Motor neuron (in vitro differentiated cells): Measurements from ENCODE around the gene NEURL1. TPM values are rescaled to one million over a fixed set of nuclear protein-coding genes. Genes with fewer than 3 reads are reported as not detected.

Source experiments
- ATAC-seq, 8 experiments: fragments of 200-7000 bp; cut with Tn5 transposase; replicated peaks in 6 of 8; 2 replicates each; pipeline ENCODE4 v1.8.0; 2021; ENCODE audit warnings: mild to moderate bottlenecking in 8 of 8, moderate library complexity in 8 of 8
- H3K27ac ChIP-seq, 2 donors: fragments of 250-450 bp; sonication (Bioruptor Pico); 2 replicates each; pipeline ENCODE4 v1.9.0; 2021; ENCODE audit warnings: antibody characterized with exemption in 2 of 2, mild to moderate bottlenecking in 2 of 2, moderate library complexity in 1 of 2
- H3K4me1 ChIP-seq, 2 donors: fragments of 250-450 bp; sonication (Bioruptor Pico); replicated peaks in 1 of 2; 2 replicates each; pipeline ENCODE4 v1.6.1; 2021; ENCODE audit warnings: antibody characterized with exemption in 2 of 2, mild to moderate bottlenecking in 2 of 2, moderate library complexity in 1 of 2
- H3K4me3 ChIP-seq, 5 donors: fragments of 250-450 bp; sonication (Bioruptor Pico); 2 replicates each; pipeline ENCODE4 v1.9.0; 2021; ENCODE audit warnings: antibody characterized with exemption in 5 of 5, mild to moderate bottlenecking in 5 of 5, moderate library complexity in 4 of 5
- WGBS, 10 experiments: fragments of 450-650 bp; shearing (Covaris generic); methylation state at CpG; one replicate each; pipeline ENCODE4 v1.0.0; 2022; 5-methylcytosine and 5-hydroxymethylcytosine counted together
- in situ Hi-C, 9 experiments: fragments of 400-800 bp; cut with MboI; loops; one replicate each; pipeline ENCODE4 v1.15.0; 2021; ENCODE audit warnings: low sequenced_read_pairs in 9 of 9, low pct_unique_long_range_greater_than_20kb in 2 of 9; ENCODE audit not compliant: unreplicated experiment in 9 of 9
- total RNA-seq, 8 experiments: library from RNA; unstranded; fragments of 300-600 nt; gene quantifications; 2 replicates each; pipeline versions ENCODE4 v1.2.3 to v1.2.4, GENCODE V29; 2022

Gene NEURL1
- total RNA-seq, 8 experiments from 2014 or later: 1.6 to 11.7 (median 6.0) TPM

DNA sequence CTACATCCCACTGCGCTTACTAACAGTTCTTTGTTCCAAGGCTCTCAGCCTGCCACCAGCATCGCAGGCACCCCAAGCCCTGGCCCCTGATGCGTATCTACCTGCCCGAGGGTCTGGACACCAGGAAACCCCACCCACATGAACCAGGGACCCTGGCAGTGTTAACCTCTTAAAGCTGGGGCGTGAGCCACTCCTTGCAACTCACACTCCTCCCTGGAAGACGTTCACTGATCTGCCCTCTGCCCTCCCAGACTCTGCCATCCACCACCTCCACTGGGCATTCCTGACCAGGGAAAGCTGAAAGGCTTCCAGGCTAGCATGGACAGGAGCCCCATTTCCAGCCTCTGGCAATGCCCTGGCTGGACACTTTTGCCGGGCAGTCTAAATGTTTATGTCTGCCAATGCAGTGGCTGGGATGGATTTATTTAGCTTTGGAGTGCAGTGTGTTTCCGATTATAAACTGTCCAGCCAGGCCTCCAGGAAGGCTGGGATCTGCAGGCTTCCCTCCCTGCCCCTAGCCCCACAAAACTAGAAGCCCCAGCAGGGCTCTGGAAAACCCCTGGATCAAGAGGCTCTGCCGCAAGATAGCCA, 117.5 kb downstream of the NEURL1 start:
- H3K27ac ChIP-seq: no peak overlapping the region
- ATAC-seq: no peak
- no peaks in the 10 kb centered on the region for H3K4me1 ChIP-seq
- 17 to 100% (median 86%) methylated on average over 1 to 6 of the region's 9 CpGs; no CpG with 5 or more reads in 4 of the 10 experiments for WGBS, 10 experiments
- in situ Hi-C loops: no loop called here
- H3K4me3 ChIP-seq: no peak overlapping the region

DNA sequence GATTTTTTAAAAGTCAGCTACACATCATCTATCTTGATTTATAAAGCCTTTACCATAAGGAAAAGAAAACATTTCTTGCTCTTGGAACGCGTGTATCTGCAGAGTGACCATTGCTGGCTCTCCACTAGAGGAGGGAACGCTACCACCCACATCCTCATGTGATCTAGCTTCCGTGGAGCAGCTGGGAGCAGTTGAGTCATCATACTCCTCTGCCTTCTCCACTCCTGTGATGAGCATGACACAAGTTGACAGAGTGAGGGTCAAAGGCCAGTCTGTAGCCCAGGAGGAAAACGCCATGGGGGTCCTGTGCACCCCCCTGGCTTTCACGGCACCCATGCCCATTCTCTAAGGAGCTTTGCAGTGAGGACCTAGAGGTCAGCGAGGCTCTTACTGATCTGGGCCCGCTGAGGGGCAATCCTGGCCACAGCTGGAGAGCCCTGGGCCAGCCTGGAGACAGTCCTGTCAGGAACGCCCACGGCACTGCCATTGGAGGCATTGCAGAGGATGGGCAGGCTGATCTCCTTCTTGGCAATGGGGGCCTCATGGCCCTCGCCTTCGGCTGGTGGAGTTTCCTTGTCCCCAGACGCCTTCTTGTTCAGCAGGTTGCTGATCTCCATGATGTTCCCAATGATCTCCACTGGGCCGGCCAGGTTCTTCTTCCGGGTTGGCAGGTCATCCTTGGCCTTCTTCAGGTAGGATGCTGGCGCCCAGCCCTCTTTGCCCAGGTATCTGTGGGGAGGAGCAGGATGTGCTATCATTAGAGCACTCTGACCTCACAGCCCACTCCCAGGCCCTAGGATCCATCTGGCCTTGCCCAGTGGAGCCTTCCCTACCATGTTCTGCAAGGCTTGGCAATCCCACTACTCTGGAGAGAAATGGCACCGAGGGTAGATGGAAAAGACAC, 119.2 kb downstream of the NEURL1 start:
- WGBS, 10 experiments: 40 to 100% (median 75%) methylated on average over 1 to 11 of the region's 17 CpGs; no CpG with 5 or more reads in 3 of the 10 experiments
- no peaks in the 10 kb centered on the region for H3K4me1 ChIP-seq
- H3K4me3 ChIP-seq: no peak overlapping the region
- peak in 7 of 8 experiments; percentile 83 to 95 (median 85) for ATAC-seq
- peak overlapping the region in 1 of 2 donors; percentile 46 for H3K27ac ChIP-seq
- in situ Hi-C loops: no loop called here

- in situ Hi-C loops: no loop called here
- H3K27ac ChIP-seq: no peak overlapping the region
- WGBS, 10 experiments: 43 to 100% (median 81%) methylated on average over 1 to 2 of the region's 2 CpGs; no CpG with 5 or more reads in 6 of the 10 experiments
- ATAC-seq: no peak
- H3K4me1 ChIP-seq: no peaks in the 10 kb centered on the region
- no peak overlapping the region for H3K4me3 ChIP-seq
Observed at GRCh38 chr10:103613616-103614015, 120.1 kb downstream of the NEURL1 start.

- in situ Hi-C loops: no loop called here
- H3K4me1 ChIP-seq: no peaks in the 10 kb centered on the region
Observed at GRCh38 chr10:103614306-103615158, 121.0 kb downstream of the NEURL1 start.

GRCh38 chr10:103616705-103617601, 123.4 kb downstream of the NEURL1 start:
- Histone ChIP-seq H3K4me3 (no peak overlapping the region), H3K4me1 (no peaks in the 10 kb centered on the region), H3K27ac (no peak overlapping the region)
- WGBS, 10 experiments: 50 to 100% (median 97%) methylated on average over 1 to 7 of the region's 20 CpGs; no CpG with 5 or more reads in 3 of the 10 experiments
- peak in 1 of 8 experiments; percentile 6 for ATAC-seq
- in situ Hi-C loops: no loop called here

More at GRCh38 chr10:103614306-103615158, 121.0 kb downstream of the NEURL1 start:
- no peak overlapping the region for H3K4me3 ChIP-seq
- peak overlapping the region in 1 of 2 donors; percentile 64 for H3K27ac ChIP-seq
- WGBS, 10 experiments: 20 to 86% (median 74%) methylated on average over 2 to 8 of the region's 14 CpGs
- ATAC-seq: no peak

- WGBS, 10 experiments: 60 to 100% (median 97%) methylated on average over 1 to 6 of the region's 13 CpGs; no CpG with 5 or more reads in 5 of the 10 experiments
- peak in 1 of 8 experiments; percentile 37 for ATAC-seq
- Histone ChIP-seq H3K27ac (no peak overlapping the region), H3K4me3 (no peak overlapping the region), H3K4me1 (no peaks in the 10 kb centered on the region)
- in situ Hi-C loops: no loop called here
Observed at GRCh38 chr10:103617602-103618385, 124.3 kb downstream of the NEURL1 start.

- no peaks in the 10 kb centered on the region for H3K4me1 ChIP-seq
- in situ Hi-C loops: no loop called here
- no peak overlapping the region for H3K4me3 ChIP-seq
- peak in 3 of 8 experiments; percentile 5 to 48 (median 43) for ATAC-seq
- no peak overlapping the region for H3K27ac ChIP-seq
- 40 to 100% (median 93%) methylated on average over 1 to 9 of the region's 19 CpGs; no CpG with 5 or more reads in 2 of the 10 experiments for WGBS, 10 experiments
Observed at GRCh38 chr10:103618575-103619423, 125.3 kb downstream of the NEURL1 start.

DNA sequence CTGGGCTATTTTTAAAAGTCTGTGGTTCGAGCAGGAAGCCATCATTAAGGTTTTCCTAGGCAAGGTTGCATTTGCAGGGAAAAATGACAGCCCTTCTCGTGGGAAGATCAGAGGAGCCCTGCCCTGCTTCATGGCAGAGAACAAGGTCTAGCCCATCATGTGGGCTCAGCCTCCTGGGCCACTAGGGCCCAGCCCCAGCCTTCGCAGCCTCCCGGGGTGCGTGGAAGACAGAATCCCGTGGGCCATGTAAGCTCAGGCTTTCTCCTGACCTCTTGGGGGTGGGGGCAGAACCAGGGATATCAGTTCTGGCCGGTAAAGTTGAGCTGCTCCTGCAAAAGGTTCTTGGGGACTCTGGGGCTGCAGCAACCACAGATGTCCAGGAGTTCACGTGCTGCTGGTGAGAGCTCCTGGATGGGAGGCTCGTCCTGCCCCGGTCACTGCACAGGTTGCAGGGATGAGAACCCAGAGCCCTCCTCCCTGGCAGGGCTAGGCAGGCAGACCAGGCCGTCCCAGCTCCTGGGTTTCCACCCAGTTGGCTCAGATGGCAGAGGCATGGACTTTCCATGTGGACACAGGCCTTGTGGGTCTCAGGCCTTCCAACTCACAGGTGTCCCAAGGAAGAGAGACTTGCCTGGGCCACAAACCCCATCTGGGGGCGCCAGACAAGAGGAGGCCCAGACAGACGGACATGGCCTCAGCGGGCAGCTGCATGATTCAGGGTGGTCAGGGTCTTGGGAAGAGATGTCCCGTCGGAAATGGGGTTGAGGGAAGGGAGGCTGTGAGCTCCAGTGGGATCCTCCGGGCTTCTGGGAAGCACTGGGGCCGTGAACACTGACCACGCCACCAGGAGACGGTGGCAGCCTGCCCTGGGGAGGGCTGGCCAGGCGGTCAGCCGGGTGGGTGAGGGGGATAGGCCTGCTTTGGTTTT, 126.2 kb downstream of the NEURL1 start:
- no peaks in the 10 kb centered on the region for H3K4me1 ChIP-seq
- 17 to 97% (median 78%) methylated on average over 1 to 7 of the region's 22 CpGs; no CpG with 5 or more reads in 3 of the 10 experiments for WGBS, 10 experiments
- no peak overlapping the region for H3K27ac ChIP-seq
- H3K4me3 ChIP-seq: no peak overlapping the region
- peak in 1 of 8 experiments; percentile 1 for ATAC-seq
- in situ Hi-C loops: no loop called here

- in situ Hi-C loops: no loop called here
- WGBS, 10 experiments: 80 to 100% methylated on average over 1 of the region's 7 CpGs; no CpG with 5 or more reads in 8 of the 10 experiments
- Histone ChIP-seq H3K4me1 (no peaks in the 10 kb centered on the region), H3K27ac (no peak overlapping the region), H3K4me3 (no peak overlapping the region)
- ATAC-seq: peak in 1 of 8 experiments; percentile 32
Observed at GRCh38 chr10:103620352-103620740, 126.8 kb downstream of the NEURL1 start.
